ENCODE measurements around the gene LCMT2.
A peak's percentile ranks its signal among the peaks of the same experiment; 100 is the strongest.
"Not testable (repeated sequence)": the region's sequence is repeated elsewhere in the genome, so short reads cannot be mapped to it uniquely, and the experiment has no call there.

Gene LCMT2

GRCh38 chr15:43316971-43317346 is 13.4 kb downstream of the LCMT2 start:
- intact Hi-C loops (cut with DNase I) = no loop called here
- DNase-seq = no peak

- intact Hi-C loops (cut with DNase I) = no loop called here
- DNase-seq = no peak
These were observed 14.1 kb downstream of the LCMT2 start for GRCh38 chr15:43316016-43316970.

GRCh38 chr15:43314171-43314570 is 16.2 kb downstream of the LCMT2 start:
- DNase-seq = no peak
- intact Hi-C loops (cut with DNase I) = no loop called here

GRCh38 chr15:43312378-43312777 is 18.0 kb downstream of the LCMT2 start:
- intact Hi-C loops (cut with DNase I) = no loop called here
- no peak for DNase-seq

- DNase-seq = no peak
- intact Hi-C loops (cut with DNase I) = no loop called here
These were observed 28.1 kb downstream of the LCMT2 start, which contains the start of gene TGM7 for GRCh38 chr15:43302205-43302817. TGM7 (minus strand) TSS chr15:43302255.

GRCh38 chr15:43299884-43300283 is 30.5 kb downstream of the LCMT2 start:
- DNase-seq = no peak
- intact Hi-C loops (cut with DNase I) = no loop called here

GRCh38 chr15:43299411-43299810 is 31.0 kb downstream of the LCMT2 start:
- intact Hi-C loops (cut with DNase I) = no loop called here
- no peak for DNase-seq

- DNase-seq = no peak
- intact Hi-C loops (cut with DNase I) = no loop called here
These were observed 36.2 kb downstream of the LCMT2 start for GRCh38 chr15:43294091-43294706.

- intact Hi-C loops (cut with DNase I) = no loop called here
- no peak for DNase-seq
These were observed 36.9 kb downstream of the LCMT2 start for GRCh38 chr15:43293432-43293831.

GRCh38 chr15:43292375-43293078 is 37.8 kb downstream of the LCMT2 start:
- DNase-seq = no peak
- intact Hi-C loops (cut with DNase I) = no loop called here

- DNase-seq = not testable (repeated sequence)
- intact Hi-C loops (cut with DNase I) = loop anchor here (5.0 kb wide), 1 partner anchor 102 kb away; the partner anchor contains the start of gene CCNDBP1
These were observed 40.7 kb downstream of the LCMT2 start for GRCh38 chr15:43289656-43290055.

GRCh38 chr15:43287254-43287653 is 43.1 kb downstream of the LCMT2 start:
- DNase-seq = no peak
- intact Hi-C loops (cut with DNase I) = loop anchor here (5.0 kb wide), 1 partner anchor 100 kb away; the partner anchor contains the start of gene CCNDBP1

- peak in 1 of 10 donors; percentile 61 for DNase-seq
- intact Hi-C loops (cut with DNase I) = loop anchor here (5.0 kb wide), 1 partner anchor 99 kb away; the partner anchor contains the start of gene CCNDBP1
These were observed 44.3 kb downstream of the LCMT2 start for GRCh38 chr15:43286074-43286473.

- DNase-seq = peak in 3 of 10 donors; percentile 31 to 57 (median 38)
- intact Hi-C loops (cut with DNase I) = loop anchor here (1.0 to 5.0 kb wide), 2 partner anchors 60 to 98 kb away; partner anchors contain the start of gene CCNDBP1
These were observed 44.8 kb downstream of the LCMT2 start for GRCh38 chr15:43285609-43286037.

- intact Hi-C loops (cut with DNase I) = no loop called here
- no peak for DNase-seq
These were observed 46.8 kb downstream of the LCMT2 start for GRCh38 chr15:43283526-43283925.

- intact Hi-C loops (cut with DNase I) = no loop called here
- DNase-seq = no peak
These were observed 48.3 kb downstream of the LCMT2 start for GRCh38 chr15:43281926-43282602.

GRCh38 chr15:43280996-43281395 is 49.4 kb downstream of the LCMT2 start:
- DNase-seq = no peak
- intact Hi-C loops (cut with DNase I) = no loop called here

GRCh38 chr15:43279496-43279895 is 50.9 kb downstream of the LCMT2 start:
- intact Hi-C loops (cut with DNase I) = no loop called here

GRCh38 chr15:43278869-43279268 is 51.5 kb downstream of the LCMT2 start:
- DNase-seq = no peak
- intact Hi-C loops (cut with DNase I) = no loop called here

More at GRCh38 chr15:43279496-43279895, 50.9 kb downstream of the LCMT2 start:
- peak in 1 of 10 donors; percentile 65 for DNase-seq

GRCh38 chr15:43277901-43278300 is 52.5 kb downstream of the LCMT2 start:
- intact Hi-C loops (cut with DNase I) = no loop called here
- DNase-seq = no peak

Measured in posterior cingulate gyrus (tissue), 11 donors.